HG03439 (cell line): ENCODE data around the gene MSANTD1.

Experiments
- ATAC-seq: cut with Tn5 transposase; IDR thresholded peaks from one replicate; pipeline ENCODE4 v1.9.1; 2021; ENCODE audit warnings: mild to moderate bottlenecking, moderate library complexity; ENCODE audit not compliant: unreplicated experiment

The MSANTD1 gene

DNA sequence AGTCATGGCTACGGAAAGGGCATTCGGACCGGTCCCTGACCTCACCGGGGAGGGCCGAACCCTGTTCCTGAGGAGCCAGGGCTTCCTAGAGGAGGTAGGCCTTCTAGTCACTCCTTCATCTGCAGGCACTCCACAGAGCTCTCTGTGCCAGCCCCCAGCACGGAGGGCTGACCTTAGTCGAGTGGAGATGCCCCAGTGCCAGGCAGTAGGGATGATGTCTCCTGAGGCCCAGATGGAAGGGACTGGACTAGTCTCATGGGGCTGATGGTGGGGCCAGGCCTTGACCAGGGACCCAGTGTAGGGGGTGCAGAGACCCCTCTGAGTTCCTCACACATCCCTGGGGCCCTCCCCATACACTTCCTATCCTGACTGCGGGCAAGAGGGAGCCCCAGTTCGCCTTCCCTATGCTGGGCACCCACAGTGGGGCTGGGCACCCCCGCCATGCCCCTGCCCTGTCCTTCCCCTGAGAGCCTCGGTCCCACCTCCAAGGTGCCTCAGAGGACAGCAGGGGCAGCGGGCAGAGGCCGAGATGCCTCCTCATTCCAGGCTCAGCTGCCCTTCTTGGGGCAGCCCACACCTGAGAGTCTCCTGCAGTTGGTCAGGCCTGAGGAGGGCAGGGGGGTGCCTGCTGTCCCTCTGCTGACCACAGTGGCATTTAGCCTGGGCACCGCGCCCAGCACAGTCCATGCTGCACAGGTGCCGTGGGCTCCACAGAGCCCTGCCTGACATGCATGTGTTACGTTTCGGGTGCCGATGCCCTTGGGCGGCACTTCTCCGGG is 1.4 kb upstream of the MSANTD1 start:
- no peak for ATAC-seq

DNA sequence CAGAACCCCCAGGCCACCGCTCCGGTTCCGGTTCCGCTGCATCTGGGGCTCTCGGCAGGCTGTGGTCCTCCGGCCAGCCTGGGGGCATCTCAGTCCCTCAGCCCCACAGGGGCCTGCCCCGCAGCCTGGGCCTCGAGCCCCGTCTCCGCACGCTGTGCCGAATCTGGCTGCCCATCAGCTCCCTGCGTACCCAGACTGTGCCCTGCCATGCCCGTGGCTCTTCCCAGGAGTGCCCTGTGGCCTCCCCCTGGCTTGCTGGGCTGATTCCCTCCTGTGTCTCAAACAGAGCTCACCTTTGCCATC is 830 bp upstream of the MSANTD1 start:
- no peak for ATAC-seq

DNA sequence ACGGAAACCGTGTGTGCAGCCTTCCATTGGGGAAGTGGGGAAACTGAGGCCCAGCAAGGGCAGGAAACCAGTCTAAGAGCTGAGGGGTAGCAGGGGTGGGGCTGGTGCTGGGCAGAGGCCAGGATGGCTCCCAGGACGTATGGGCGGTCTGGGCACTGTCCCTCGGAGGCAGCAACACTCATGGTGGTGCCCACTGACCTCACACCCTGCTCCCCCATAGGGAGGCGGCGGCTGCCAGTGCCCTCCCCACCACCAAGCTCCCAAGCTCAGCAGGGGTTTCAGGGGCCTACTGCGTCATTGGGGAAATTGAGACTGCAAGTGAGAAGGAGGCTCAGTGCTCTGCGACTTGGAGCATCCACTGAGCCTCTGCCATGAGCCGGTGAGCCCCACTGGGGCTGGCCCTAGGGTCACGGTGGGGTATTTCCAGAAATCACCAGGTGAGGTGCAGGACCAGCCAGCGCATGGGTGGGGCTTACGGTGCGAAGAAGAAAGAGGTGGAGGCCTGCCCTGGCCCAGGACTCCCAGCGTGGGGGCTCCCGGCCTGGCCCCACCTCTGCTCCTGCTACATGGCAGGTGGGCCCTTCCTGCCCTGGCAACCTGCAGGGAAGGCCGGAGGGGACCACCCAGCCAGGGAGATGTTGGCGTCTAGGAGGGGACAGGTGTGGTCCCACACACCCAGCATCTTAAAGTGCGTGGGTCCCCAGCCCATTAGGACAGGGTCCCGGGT is 915 bp downstream of the MSANTD1 start:
- ATAC-seq = no peak

- no peak for ATAC-seq
Measured at GRCh38 chr4:3250438-3250955, 1.5 kb downstream of the MSANTD1 start.

- no peak for ATAC-seq
Measured at GRCh38 chr4:3250956-3251690, 2.2 kb downstream of the MSANTD1 start.

GRCh38 chr4:3251691-3252479 is 2.9 kb downstream of the MSANTD1 start:
- no peak for ATAC-seq

GRCh38 chr4:3252480-3252828 is 3.5 kb downstream of the MSANTD1 start:
- no peak for ATAC-seq

GRCh38 chr4:3252831-3253641 is 4.1 kb downstream of the MSANTD1 start:
- ATAC-seq = no peak

DNA sequence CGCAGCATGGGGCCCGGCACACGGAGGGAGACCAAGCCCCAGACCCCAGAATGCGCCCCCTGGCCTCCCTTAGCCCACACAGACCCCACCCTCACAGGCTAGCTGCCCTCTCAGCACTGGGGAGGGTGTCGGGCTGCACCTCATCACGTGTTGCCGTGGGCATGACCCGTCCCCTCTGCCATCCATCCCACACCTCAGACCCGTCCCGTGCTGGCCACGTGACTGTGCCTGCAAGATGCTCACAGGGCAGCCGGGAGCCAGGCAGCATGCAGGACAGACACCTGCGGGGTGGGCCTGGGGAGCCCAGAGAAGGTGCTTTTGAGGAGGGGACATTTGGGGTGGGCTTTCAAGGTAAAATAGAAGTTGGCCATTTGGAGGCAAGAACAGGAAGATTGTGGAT is 4.8 kb downstream of the MSANTD1 start:
- ATAC-seq = no peak

- no peak for ATAC-seq
Measured at GRCh38 chr4:3254302-3255131, 5.6 kb downstream of the MSANTD1 start.

DNA sequence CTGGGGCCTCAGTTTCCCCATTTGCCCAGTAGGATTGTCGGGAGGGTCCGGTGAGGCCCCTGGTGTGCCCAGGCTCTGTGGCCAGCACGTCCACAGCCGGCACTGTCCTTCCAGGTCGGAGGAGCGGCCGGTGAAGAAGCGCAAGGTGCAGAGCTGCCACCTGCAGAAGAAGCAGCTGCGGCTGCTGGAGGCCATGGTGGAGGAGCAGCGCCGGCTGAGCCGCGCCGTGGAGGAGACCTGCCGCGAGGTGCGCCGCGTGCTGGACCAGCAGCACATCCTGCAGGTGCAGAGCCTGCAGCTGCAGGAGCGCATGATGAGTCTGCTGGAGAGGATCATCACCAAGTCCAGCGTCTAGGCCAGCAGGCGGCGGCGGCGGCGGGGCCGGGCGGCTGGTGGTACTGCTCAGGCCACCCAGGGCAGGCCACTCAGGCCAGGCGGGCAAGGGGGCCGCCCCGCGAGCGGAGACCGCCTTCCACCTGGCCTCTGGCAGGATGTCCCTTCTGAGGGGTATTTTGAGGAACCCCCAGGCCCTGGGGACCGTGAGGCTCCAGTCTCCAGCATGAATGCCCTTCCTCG is 6.7 kb downstream of the MSANTD1 start:
- ATAC-seq = no peak

GRCh38 chr4:3256230-3257102 is 7.5 kb downstream of the MSANTD1 start:
- no peak for ATAC-seq

DNA sequence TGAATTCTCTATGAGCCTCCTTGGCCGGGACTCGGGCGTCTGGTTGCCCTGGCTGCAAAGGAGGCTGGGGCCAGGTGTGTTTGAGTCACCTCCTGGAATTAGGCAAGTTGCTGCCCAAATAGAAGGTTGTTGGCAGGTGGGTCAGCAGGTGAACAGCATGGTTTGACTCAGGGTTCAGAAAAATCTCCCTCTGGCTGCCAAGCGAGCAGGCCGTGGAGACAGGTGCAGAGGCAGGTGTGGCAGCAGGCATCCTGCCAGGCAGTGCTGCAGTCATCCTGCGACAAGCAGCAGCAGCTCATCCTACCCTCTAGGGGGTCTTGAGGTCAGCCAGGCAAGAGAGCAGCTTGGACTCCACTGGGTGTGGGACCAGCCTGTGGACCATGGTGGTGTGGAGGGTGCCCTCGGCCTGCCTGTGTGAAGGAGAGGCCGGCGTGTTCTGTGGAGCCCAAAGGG is 8.2 kb downstream of the MSANTD1 start:
- no peak for ATAC-seq

DNA sequence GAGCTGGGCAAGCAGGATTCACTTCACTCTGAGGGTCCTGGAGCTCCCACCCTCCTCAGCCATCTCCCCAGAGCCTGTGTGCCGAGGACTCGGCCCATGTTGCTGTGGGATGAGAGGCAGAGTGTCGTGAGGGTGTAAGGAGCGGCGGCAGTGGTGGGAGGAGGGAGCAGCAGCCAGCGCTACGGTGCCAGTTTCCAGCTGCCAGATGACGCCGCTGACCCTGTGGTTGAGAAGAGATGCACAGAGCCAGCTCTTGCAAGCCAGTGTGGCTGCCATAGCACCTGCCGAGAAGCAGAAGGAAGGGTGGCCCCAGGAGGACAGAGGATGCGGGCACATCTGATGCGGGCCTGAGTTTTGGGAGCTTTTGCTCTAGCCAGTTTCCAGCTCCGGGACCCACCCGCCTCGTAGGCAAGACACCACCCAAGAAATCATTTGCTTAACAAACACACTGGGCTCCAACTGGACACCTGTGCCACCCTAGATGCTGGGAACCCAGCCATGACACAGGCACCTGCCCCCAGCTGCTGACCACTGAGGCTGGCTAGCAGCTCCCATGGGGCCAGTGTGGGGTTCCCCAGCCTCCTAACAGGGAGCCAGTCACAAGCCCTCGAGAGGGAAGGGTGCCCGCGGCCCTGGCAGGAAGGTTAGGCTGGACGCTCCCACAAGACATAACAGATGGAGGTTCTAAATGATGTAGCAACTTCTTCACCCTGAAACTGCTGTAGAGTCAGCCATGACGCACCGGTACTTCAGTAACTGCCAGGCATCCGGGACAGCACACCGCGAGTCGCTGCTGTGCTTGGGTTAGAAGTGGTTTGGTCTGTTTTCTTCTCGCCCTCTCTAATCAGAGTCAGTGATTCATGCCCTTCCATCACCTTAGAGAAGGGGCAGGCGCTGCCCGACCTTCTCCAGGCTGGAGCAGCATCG is 8.9 kb downstream of the MSANTD1 start:
- ATAC-seq = peak; percentile 48

DNA sequence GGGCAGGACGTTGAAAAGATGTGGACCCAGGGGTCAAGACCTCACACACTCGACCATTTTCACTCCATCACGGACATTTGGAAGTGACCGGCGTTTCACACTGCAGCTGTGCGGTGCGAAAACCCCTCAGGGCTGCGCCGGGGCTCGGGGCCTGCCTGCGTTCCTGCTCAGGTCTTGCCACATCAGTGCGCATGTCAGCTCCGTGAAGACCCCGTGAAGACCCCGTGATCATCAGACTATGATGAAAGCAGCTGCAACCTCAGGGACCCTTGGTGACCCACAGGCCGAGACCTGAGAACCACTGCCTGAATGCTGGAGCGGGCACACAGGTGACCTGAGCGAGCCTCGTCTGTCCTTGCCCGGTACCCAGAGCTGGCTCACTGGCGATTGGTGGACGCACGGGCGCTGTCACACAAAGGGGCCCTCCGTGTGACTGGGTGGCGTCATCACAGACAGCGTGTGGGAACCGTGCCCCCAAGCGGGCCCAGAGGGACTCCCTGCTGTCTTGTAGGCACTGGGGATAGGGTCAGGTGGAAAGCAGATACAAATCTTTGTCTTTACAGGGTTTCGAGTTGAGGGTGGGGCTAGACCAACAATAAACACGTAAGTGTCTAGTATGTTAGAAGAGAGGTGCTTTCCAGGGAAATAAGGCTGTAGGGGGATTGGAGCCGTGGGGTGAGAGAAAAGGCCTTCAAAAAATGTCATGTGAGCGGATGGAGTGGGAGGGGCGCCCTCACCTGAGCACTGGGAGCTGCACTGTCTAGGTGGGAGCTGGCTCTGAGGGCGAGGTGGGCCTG is 12.7 kb downstream of the MSANTD1 start:
- ATAC-seq = no peak
